H1 (cell line): ENCODE results near the gene FBP1. TPM values are rescaled to one million over a fixed set of nuclear protein-coding genes. Genes with fewer than 3 reads are reported as not detected.

ENCODE experiments used
- CTCF ChIA-PET: fragments of 300-600 bp; sonication (Branson Sonifier 250); formaldehyde crosslinking; loops from one replicate; lab custom pipeline; 2021; ENCODE audit not compliant: partially characterized antibody; lab: Charles Lee
- POLR2A ChIA-PET: fragments of 300-600 bp; sonication (Branson Sonifier 250); formaldehyde crosslinking; loops from one replicate; lab custom pipeline; 2021; ENCODE audit warnings: inconsistent platforms; ENCODE audit not compliant: partially characterized antibody; lab: Charles Lee
- DNase-seq, 2 experiments: peaks; one replicate each; pipeline versions ENCODE4 v3.0.0 to v3.0.0-alpha.2; 2010 to 2022; ENCODE audit warnings: low spot score in 2 of 2, low read depth in 1 of 2, mixed read lengths in 1 of 2
- FAIRE-seq: peaks from 2 replicates; lab custom pipeline; 2011; peaks lifted over from hg19 to GRCh38; lab: Jason Lieb, UNC
- H2AFZ ChIP-seq: 2 replicates; pipeline ENCODE4 v1.8.1; 2012; ENCODE audit warnings: low read length, inconsistent platforms
- H2AK5ac ChIP-seq: 2 replicates; pipeline ENCODE4 v1.6.1; 2013; ENCODE audit warnings: low read depth, low read length
- H2BK120ac ChIP-seq: replicated peaks from 2 replicates; pipeline ENCODE3; 2013; ENCODE audit warnings: low read depth, low read length, inconsistent platforms
- H2BK12ac ChIP-seq: 2 replicates; pipeline ENCODE4 v1.6.1; 2013; ENCODE audit warnings: low read depth, low read length
- H2BK15ac ChIP-seq: 2 replicates; pipeline ENCODE4 v1.6.1; 2013; ENCODE audit warnings: low read length
- H2BK20ac ChIP-seq: 2 replicates; pipeline ENCODE4 v1.6.1; 2013; ENCODE audit warnings: low read length
- H2BK5ac ChIP-seq: 2 replicates; pipeline ENCODE4 v1.6.1; 2013; ENCODE audit warnings: low read depth, low read length
- H3K14ac ChIP-seq: 2 replicates; pipeline ENCODE4 v1.6.1; 2013; ENCODE audit warnings: inconsistent platforms; ENCODE audit not compliant: insufficient read length
- H3K18ac ChIP-seq: 2 replicates; pipeline ENCODE4 v1.6.1; 2013; ENCODE audit warnings: low read length; ENCODE audit errors: extremely low read depth
- H3K23ac ChIP-seq: 2 replicates; pipeline ENCODE4 v1.6.1; 2013; ENCODE audit warnings: inconsistent platforms; ENCODE audit not compliant: insufficient read length
- H3K23me2 ChIP-seq: 2 replicates; pipeline ENCODE4 v1.6.1; 2013; ENCODE audit warnings: low read depth, low read length
- H3K27ac ChIP-seq: 2 replicates; pipeline ENCODE4 v1.6.1; 2011; ENCODE audit warnings: low read depth, low read length, inconsistent platforms
- H3K27me3 ChIP-seq, 4 experiments: replicated peaks in 1 of 4; 1 replicate in 1 of 4; 2 replicates in 3 of 4; pipeline versions ENCODE4 v1.6.1 to v1.8.1; 2011 to 2013; ENCODE audit warnings: low read length in 3 of 4, mild to moderate bottlenecking in 3 of 4, inconsistent platforms in 2 of 4, mixed read lengths in 2 of 4, moderate library complexity in 1 of 4; ENCODE audit not compliant: control insufficient read depth in 3 of 4, insufficient read depth in 3 of 4; ENCODE audit errors: extremely low read depth in 1 of 4
- H3K36me3 ChIP-seq, 4 experiments: 2 replicates each; pipeline versions ENCODE4 v1.6.1 to v1.8.1; 2011 to 2013; ENCODE audit warnings: mild to moderate bottlenecking in 4 of 4, low read length in 3 of 4, moderate library complexity in 2 of 4, control low read depth in 1 of 4, inconsistent platforms in 1 of 4; ENCODE audit not compliant: insufficient read depth in 4 of 4, control insufficient read depth in 2 of 4
- H3K4ac ChIP-seq: replicated peaks from 2 replicates; pipeline ENCODE3; 2013; ENCODE audit warnings: low read length, low read depth, mixed read lengths, inconsistent platforms; ENCODE audit not compliant: insufficient read length
- H3K4me1 ChIP-seq, 4 experiments: replicated peaks in 1 of 4; 1 replicate in 1 of 4; 2 replicates in 3 of 4; pipeline versions ENCODE4 v1.6.1 to v1.8.1; 2011 to 2013; ENCODE audit warnings: low read length in 3 of 4, inconsistent platforms in 2 of 4, mixed read lengths in 1 of 4; ENCODE audit not compliant: insufficient read depth in 4 of 4, control insufficient read depth in 3 of 4
- H3K4me2 ChIP-seq, 2 experiments: 2 replicates each; pipeline versions ENCODE4 v1.6.1 to v1.8.1; 2011 to 2013; ENCODE audit warnings: low read depth in 2 of 2, low read length in 2 of 2, control low read depth in 1 of 2, inconsistent platforms in 1 of 2, mild to moderate bottlenecking in 1 of 2; ENCODE audit not compliant: insufficient read depth in 1 of 2
- H3K4me3 ChIP-seq, 4 experiments: fragments of 200-600, 300-600 bp in 1 of 4; sonication (generic), shearing (Covaris generic), sonication (Bioruptor Twin) in 1 of 4; 2 replicates each; pipeline versions ENCODE4 v1.5.1 to v1.8.1; 2011 to 2016; ENCODE audit warnings: low read length in 4 of 4, low read depth in 3 of 4, control low read depth in 2 of 4, inconsistent platforms in 2 of 4, mild to moderate bottlenecking in 2 of 4, mixed read lengths in 1 of 4, moderate library complexity in 1 of 4; ENCODE audit not compliant: insufficient read depth in 2 of 4; ENCODE audit errors: extremely low read depth in 1 of 4
- H3K56ac ChIP-seq: replicated peaks from 2 replicates; pipeline ENCODE3; 2013; ENCODE audit warnings: low read depth, mild to moderate bottlenecking, mixed read lengths, low read length, inconsistent platforms; ENCODE audit not compliant: insufficient read length
- H3K79me1 ChIP-seq: 2 replicates; pipeline ENCODE4 v1.6.1; 2013; ENCODE audit warnings: low read depth, low read length, control low read depth
- H3K79me2 ChIP-seq, 2 experiments: 2 replicates each; pipeline versions ENCODE4 v1.6.1 to v1.8.1; 2012 to 2013; ENCODE audit warnings: low read length in 2 of 2, mild to moderate bottlenecking in 2 of 2, inconsistent platforms in 1 of 2; ENCODE audit not compliant: insufficient read depth in 2 of 2, control insufficient read depth in 1 of 2
- H3K9ac ChIP-seq, 4 experiments: replicated peaks in 1 of 4; 1 replicate in 1 of 4; 2 replicates in 3 of 4; pipeline versions ENCODE4 v1.6.1 to v1.8.1; 2011 to 2013; ENCODE audit warnings: low read depth in 3 of 4, low read length in 3 of 4, control low read depth in 2 of 4, mild to moderate bottlenecking in 2 of 4, moderate library complexity in 2 of 4, inconsistent platforms in 1 of 4; ENCODE audit errors: extremely low read depth in 1 of 4
- H3K9me3 ChIP-seq, 2 experiments: 2 replicates each; pipeline versions ENCODE4 v1.6.1 to v1.8.1; 2012 to 2013; ENCODE audit warnings: mild to moderate bottlenecking in 2 of 2, moderate library complexity in 2 of 2, control low read depth in 1 of 2, inconsistent platforms in 1 of 2, low read depth in 1 of 2, low read length in 1 of 2, mixed read lengths in 1 of 2; ENCODE audit not compliant: insufficient read depth in 2 of 2
- H4K20me1 ChIP-seq, 2 experiments: replicated peaks in 1 of 2; 2 replicates each; pipeline versions ENCODE3 to v1.8.1; 2011 to 2013; ENCODE audit warnings: inconsistent platforms in 2 of 2, low read length in 2 of 2, mild to moderate bottlenecking in 1 of 2; ENCODE audit not compliant: insufficient read depth in 2 of 2, control insufficient read depth in 1 of 2
- H4K5ac ChIP-seq: 2 replicates; pipeline ENCODE4 v1.6.1; 2013; ENCODE audit warnings: low read length, low read depth, mixed read lengths, inconsistent platforms; ENCODE audit not compliant: insufficient read length
- H4K8ac ChIP-seq: 2 replicates; pipeline ENCODE4 v1.8.0; 2013; ENCODE audit warnings: mild to moderate bottlenecking, moderate library complexity, low read length, inconsistent platforms; ENCODE audit not compliant: insufficient read depth; ENCODE audit errors: extremely low read depth
- H4K91ac ChIP-seq: replicated peaks from 2 replicates; pipeline ENCODE3; 2013; ENCODE audit warnings: low read length, mixed read lengths, inconsistent platforms; ENCODE audit not compliant: insufficient read length
- BCL11A ChIP-seq, 2 experiments: IDR thresholded peaks; one replicate each; pipeline ENCODE4 v1.6.1; 2011; ENCODE audit warnings: low read depth in 2 of 2, low read length in 2 of 2, mild to moderate bottlenecking in 2 of 2
- SP1 ChIP-seq: IDR thresholded peaks from 2 replicates; pipeline ENCODE4 v1.6.1; 2011; ENCODE audit warnings: low read depth, low read length
- WGBS, 2 experiments: shearing (Covaris generic) in 1 of 2; methylation state at CpG; one replicate each; pipeline versions ENCODE4 v1.1.6 to v1.1.7; 2013 to 2015; ENCODE audit warnings: low lambda C conversion rate in 2 of 2, mixed read lengths in 2 of 2, inconsistent platforms in 1 of 2, low coverage in 1 of 2, missing lambda C conversion rate in 1 of 2; ENCODE audit not compliant: insufficient replicate concordance in 2 of 2, insufficient coverage in 1 of 2, insufficient read length in 1 of 2; ENCODE audit errors: extremely low coverage in 1 of 2, missing lambda C conversion rate in 1 of 2; 5-methylcytosine and 5-hydroxymethylcytosine counted together
- polyA plus RNA-seq, 7 experiments: library from polyadenylated mRNA; depleted of rRNA in 3 of 7; stranded (reverse) in 5 of 7; unstranded in 2 of 7; fragments of >200 nt in 5 of 7; fragments of 200-250 nt in 2 of 7; gene quantifications; 1 replicate in 5 of 7; 2 replicates in 1 of 7; 4 replicates in 1 of 7; pipeline versions ENCODE4 v1.2.1 to v1.2.3, GENCODE V29; 2011 to 2013; ENCODE audit warnings: missing spikeins in 2 of 7, mixed read lengths in 2 of 7
- total RNA-seq: library from RNA; stranded (reverse); fragmentation: NEBNext Ultra II Directional; extraction: Animal tissue kit (Norgen Biotek cat#: 25700); gene quantifications from 2 replicates; pipeline ENCODE4 v1.2.1, GENCODE V29; 2021

The FBP1 gene
- total and polyA plus RNA-seq, 2 of the 8 experiments (the other 6 are each of a cell fraction or from before 2014, with no cell fraction given): 1.0 to 4.1 TPM

DNA sequence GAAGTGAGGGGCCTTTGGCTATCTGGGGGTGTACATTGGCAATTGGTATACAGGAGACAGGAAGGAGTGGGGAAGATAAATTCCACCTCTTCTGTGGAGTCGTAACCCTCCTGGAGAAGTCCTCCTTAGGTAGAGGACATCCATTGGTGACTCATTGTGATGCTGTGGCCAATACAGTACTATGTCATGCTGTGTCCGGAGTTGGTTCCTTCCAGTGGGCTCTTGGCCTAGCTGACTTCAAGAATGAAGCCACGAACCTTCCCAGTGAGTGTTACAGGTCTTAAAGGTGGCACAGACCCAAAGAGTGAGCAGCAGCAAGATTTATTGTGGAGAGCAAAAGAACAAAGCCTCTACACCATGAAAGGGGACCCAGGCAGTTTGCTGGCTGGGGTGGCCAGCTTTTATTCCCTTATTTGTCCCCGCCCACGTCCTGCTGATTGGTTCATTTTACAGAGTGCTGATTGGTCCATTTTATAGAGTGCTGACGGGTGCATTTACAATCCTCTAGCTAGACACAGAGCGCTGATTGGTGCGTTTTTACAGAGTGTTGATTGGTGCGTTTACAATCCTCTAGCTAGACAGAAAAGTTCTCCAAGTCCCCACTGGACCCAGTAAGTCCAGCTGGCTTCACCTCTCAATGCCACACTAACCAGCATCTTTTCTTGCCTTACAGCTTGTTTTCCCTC lies 37.3 kb upstream of the FBP1 start:
- Histone ChIP-seq H2AFZ (no peak overlapping the region), H4K5ac (no peak overlapping the region), H3K4ac (no peak overlapping the region), H3K79me2 (no peaks in the 10 kb centered on the region), H4K8ac (no peak overlapping the region), H3K14ac (no peak overlapping the region), H2BK5ac (no peak overlapping the region), H3K4me2 (no peak overlapping the region), H2BK120ac (no peak overlapping the region), H4K20me1 (no peaks in the 10 kb centered on the region), H3K23ac (no peak overlapping the region), H3K9ac (no peak overlapping the region), H3K23me2 (no peaks in the 10 kb centered on the region), H3K79me1 (no peaks in the 10 kb centered on the region), H3K9me3 (no peaks in the 10 kb centered on the region), H2BK12ac (no peak overlapping the region), H3K27ac (no peak overlapping the region), H2BK15ac (no peak overlapping the region), H3K56ac (no peak overlapping the region), H2BK20ac (no peak overlapping the region), H3K4me3 (no peak overlapping the region), H2AK5ac (no peak overlapping the region), H3K4me1 (no peaks in the 10 kb centered on the region; a peak in 1 of 7 replicates), H3K18ac (no peak overlapping the region), H4K91ac (no peak overlapping the region), H3K36me3 (no peaks in the 10 kb centered on the region), H3K27me3 (no peaks in the 10 kb centered on the region; a peak in 1 of 7 replicates)
- ChIA-PET POLR2A (no interaction called here), CTCF (interaction anchor here (1.6 to 2.1 kb wide), 2 partner anchors 8 to 21 kb away, joined by 3 to 6 read pairs; no protein-coding TSS in a partner anchor)
- TF ChIP-seq SP1: 0 out of 2 replicates have a peak, but pooled peaks have one; percentile 32
- no peak for TF ChIP-seq BCL11A (IDR thresholded peaks at IDR 0.05; ENCODE audit: low read depth in 2 of 2, low read length in 2 of 2)
- 94% methylated on average over 9 of the region's 9 CpGs; no CpG with 5 or more reads in 1 of the 2 experiments for WGBS, 2 experiments
- FAIRE-seq: no peak
- DNase-seq: no peak
